ENCODE data around the gene OSBP. TPM values are rescaled to one million over a fixed set of nuclear protein-coding genes. Genes with fewer than 3 reads are reported as not detected.

The OSBP gene
- total and polyA plus RNA-seq, 9 of the 15 experiments (the other 6 are each of a cell fraction or from before 2014, with no cell fraction given) = 11.7 to 49.0 (median 28.7) TPM

GRCh38 chr11:59560290-59560701 lies 55.3 kb downstream of the OSBP start (continued):
- TF ChIP-seq E2F5 (CRISPR knock-in tag; IDR thresholded peaks at IDR 0.05) = no peak
- TF ChIP-seq ZNF609 (CRISPR knock-in tag; IDR thresholded peaks at IDR 0.05; ENCODE audit: borderline replicate concordance) = no peak
- TF ChIP-seq HDAC8 (tag; IDR thresholded peaks at IDR 0.05) = 0 out of 2 replicates have a peak, but pooled peaks have one; percentile 30
- TF ChIP-seq ZBTB49 (CRISPR knock-in tag; IDR thresholded peaks at IDR 0.05; ENCODE audit: borderline replicate concordance) = no peak
- TF ChIP-seq GTF2A2 (tag; IDR thresholded peaks at IDR 0.05) = no peak
- TF ChIP-seq ZNF143 (CRISPR knock-in tag; IDR thresholded peaks at IDR 0.05) = no peak
- TF ChIP-seq ZNF140 (CRISPR knock-in tag; IDR thresholded peaks at IDR 0.05) = no peak
- TF ChIP-seq RBM39 (optimal IDR thresholded peaks at IDR 0.05; ENCODE audit: low read depth, low read length) = peak; percentile 87
- TF ChIP-seq E2F8 (IDR thresholded peaks at IDR 0.05; ENCODE audit: low read depth, partially characterized antibody) = peak; percentile 41
- TF ChIP-seq SNRNP70 (optimal IDR thresholded peaks at IDR 0.05; ENCODE audit: low read depth, low read length) = no peak
- TF ChIP-seq NBN (IDR thresholded peaks at IDR 0.05; ENCODE audit: low read depth) = peak; percentile 52; the same call in 1 of the 2 replicates
- TF ChIP-seq USF2 (CRISPR knock-in tag; IDR thresholded peaks at IDR 0.05) = no peak
- no peak for TF ChIP-seq CBFA2T2 (conservative IDR thresholded peaks at IDR 0.05)
- TF ChIP-seq IRF9 (tag; IDR thresholded peaks at IDR 0.05) = no peak
- TF ChIP-seq BRD9 (IDR thresholded peaks at IDR 0.05; ENCODE audit: low read depth, partially characterized antibody) = peak; percentile 99

Data from K562 (cell line).